KG1 (cell line): Measurements from ENCODE around the gene ZNF423.
"Not testable (repeated sequence)": the region's sequence is repeated elsewhere in the genome, so short reads cannot be mapped to it uniquely, and the experiment has no call there.

ENCODE experiments used
- DNase-seq: peaks from one replicate; lab custom pipeline; 2025; lab: John Stamatoyannopoulos, UW

Gene ZNF423

GRCh38 chr16:49583911-49584310 is 272.0 kb downstream of the ZNF423 start:
- DNase-seq: no peak

DNA sequence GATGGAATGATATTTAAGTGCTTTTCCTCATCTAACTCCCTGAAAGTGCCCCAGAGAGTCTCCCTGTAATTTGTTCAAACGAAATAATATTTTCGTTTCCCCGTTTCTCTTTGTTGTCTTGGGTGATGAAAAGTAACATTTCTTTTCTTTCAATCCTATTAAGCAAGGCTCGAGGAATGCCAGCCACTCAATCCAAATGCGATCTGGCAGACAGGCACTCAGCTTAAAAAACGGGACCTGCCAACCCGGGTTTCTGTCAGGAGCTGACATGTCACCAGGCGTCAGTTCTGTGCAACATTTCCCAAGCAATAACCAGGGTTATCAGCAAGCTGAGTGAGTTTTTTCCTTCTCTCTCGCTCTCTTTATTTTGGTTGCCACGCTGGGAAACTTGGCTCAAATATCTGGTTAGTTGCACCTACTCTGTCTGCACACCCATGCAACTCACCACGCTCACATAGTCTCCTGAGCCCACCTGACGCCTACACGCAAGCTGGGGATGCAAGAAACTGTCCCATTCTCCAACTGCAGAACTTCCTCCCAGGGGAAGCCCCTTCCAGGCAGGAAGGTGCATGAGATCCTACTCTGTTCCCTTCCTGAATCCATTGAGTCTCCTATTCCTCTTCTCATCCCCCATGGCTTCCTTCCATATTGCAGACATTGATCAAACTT is 274.1 kb downstream of the ZNF423 start:
- DNase-seq: no peak

DNA sequence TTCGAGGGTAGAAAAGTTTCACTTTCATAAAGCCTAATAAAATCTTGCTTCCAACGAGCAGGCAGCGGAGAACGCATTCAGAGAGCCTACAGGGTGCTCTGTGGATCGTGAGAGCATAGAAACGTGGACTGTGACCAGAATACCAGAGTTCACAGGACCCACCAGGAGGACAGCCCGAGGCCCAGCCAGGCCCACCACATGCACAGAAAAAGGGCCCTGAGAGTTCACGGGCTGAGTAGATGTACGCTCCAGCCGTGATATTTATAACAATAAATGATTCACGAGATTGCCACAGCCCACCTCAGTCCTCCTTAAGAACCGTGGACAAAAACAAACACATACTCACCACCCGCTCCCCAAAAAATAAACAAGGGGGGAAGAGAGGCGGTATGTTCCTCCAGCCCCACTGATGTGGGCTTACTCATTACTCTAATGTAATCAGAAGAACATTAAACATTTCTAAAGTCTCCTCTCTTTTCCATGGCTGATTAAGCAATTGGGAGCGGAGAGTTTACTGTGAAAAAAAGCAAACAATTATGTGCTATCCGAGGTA is 275.1 kb downstream of the ZNF423 start:
- no peak for DNase-seq

- no peak for DNase-seq
These were observed 277.4 kb downstream of the ZNF423 start for GRCh38 chr16:49578435-49579024.

- DNase-seq: no peak
These were observed 277.9 kb downstream of the ZNF423 start for GRCh38 chr16:49578018-49578417.

- DNase-seq: no peak
These were observed 279.0 kb downstream of the ZNF423 start for GRCh38 chr16:49576941-49577340.

- DNase-seq: no peak
These were observed 279.8 kb downstream of the ZNF423 start for GRCh38 chr16:49576173-49576494.

GRCh38 chr16:49575346-49576172 is 280.4 kb downstream of the ZNF423 start:
- DNase-seq: no peak

GRCh38 chr16:49574826-49575225 is 281.1 kb downstream of the ZNF423 start:
- no peak for DNase-seq

DNA sequence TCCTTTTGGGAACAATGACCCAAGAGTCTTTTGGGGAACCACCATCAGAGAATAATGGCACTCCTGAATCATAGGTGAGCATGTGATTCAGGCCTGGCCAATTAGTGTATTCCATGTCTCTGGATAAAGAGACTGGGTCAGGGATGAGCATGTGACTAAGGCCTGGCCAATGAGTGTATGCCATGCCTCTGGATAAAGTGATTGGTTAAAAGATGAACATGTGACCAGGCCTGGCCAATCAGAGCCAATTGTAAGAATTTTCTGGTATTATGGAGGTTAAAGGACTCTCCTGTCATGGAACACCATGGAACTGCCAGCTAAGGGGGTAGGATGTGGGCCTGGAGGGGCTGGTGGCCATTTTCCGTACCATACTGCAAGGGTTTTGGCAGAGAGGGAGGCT is 288.0 kb downstream of the ZNF423 start:
- DNase-seq: no peak

GRCh38 chr16:49566432-49566831 is 289.5 kb downstream of the ZNF423 start:
- no peak for DNase-seq

DNA sequence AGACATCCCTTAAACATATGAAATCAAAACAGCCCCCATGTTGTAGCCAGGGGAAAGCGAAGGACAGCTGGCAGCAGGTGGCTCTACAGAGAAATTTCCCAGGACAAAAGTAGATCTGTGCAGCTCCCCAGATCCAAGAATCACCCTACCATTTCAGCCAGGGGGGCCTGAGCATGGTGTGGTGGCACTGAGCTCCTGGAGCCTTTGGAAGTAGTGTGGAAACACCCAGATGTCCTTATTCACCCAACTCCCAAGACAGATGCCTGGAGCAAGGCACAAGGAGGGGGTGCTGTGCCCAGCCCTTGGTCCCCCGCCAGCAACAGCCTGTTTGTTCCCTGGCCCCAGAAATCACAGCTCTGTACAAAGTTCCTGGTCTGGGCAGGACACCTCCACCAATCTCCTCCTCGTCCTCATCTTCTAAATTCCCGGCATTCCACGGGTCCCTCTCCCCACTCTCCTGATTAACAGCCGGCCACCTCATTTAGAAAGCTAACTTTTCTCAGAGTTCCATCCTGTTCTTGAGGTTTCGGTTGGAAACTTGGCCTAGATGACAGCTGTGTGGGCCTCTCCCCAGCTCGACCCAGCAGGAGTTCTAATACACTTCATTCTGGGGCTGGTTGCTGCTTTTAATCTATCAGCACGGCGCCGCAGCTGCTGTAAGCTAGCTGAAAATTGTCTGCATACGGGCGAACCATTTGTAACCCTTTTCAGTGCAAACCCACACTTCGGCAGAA is 291.2 kb downstream of the ZNF423 start:
- DNase-seq: no peak

GRCh38 chr16:49563666-49564065 is 292.2 kb downstream of the ZNF423 start:
- no peak for DNase-seq

- not testable (repeated sequence) for DNase-seq
These were observed 293.0 kb downstream of the ZNF423 start for GRCh38 chr16:49562894-49563293.

GRCh38 chr16:49562228-49562627 is 293.7 kb downstream of the ZNF423 start:
- DNase-seq: no peak

DNA sequence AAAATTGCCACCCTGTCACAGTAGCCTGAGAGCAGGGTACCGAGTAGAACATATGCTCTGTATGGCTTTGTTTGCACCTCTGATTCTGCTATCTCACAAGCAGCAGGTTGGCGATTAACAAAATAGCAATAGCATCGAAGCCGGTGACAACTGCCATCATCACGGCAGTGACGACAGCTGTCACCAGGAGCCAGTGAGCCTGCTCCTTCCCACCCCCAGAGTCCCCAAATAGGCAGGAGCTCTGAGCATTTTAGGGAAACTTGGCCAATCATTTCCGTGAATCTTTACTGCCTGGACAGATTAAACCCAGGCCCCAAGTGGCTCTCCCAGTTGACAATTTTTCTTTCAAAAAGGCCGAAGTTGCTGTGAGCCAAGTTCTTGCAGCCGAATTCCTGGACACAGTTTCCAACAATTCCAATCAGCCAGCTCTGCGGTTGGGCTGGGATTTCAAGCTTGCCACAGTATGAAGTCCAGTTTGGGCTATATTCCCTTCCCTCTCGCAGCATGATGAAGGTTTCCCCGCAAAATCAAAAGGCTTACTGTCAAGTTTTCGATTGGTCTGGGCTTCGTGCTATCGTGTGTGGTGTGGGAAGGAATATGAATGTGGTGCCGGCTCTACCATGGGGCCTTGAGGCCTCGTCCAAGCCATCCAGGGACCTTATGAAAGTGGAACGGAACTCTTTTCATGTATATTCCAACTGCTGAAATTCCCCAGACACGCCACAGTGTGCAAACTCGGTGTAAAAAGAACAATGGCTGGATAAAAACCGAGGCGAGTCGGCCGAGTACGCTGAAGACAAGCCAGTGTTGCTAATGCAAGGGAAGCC is 295.7 kb downstream of the ZNF423 start:
- no peak for DNase-seq

- no peak for DNase-seq
These were observed 296.7 kb downstream of the ZNF423 start for GRCh38 chr16:49559242-49559641.

DNA sequence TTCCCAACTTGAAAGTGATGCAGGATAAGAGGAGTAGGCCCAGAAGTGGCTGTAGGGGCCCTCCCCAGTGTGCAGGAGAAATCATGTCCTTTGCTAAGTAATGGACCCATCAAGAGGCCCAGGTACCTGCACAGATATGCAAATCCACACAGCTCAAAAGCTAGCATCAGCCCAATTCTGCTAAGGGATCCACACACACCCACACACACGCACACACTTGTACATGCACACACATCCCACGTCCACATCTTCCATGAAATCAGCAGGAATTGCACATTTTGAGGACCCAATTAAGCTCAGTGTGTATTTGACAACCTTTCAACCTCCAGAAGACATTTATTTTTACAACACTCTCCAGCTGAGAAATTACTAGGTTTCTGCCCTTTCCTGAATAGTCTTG is 297.5 kb downstream of the ZNF423 start:
- no peak for DNase-seq

GRCh38 chr16:49556606-49557446 is 299.1 kb downstream of the ZNF423 start:
- no peak for DNase-seq

GRCh38 chr16:49556249-49556605 is 299.7 kb downstream of the ZNF423 start:
- no peak for DNase-seq

DNA sequence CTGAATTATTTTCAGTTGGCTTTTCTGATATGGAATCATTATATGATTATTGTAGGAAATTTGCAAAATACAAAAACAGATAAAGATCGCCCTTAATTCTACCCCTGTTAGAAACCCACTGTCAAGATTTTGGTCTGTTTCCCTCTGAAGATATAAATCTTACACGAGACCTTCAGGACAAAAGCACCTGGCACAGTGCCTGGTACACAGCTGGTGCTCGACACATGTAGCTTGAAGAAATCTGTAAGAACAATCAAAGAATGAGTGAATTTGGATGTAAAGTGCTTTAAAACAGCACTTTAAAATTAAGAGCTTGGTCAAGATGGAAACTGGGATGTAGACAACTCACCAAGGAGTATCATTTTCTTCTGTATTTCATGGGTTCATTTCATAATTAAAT is 301.2 kb downstream of the ZNF423 start:
- DNase-seq: no peak
